Measurements from ENCODE around the gene ZFHX3.

DNA sequence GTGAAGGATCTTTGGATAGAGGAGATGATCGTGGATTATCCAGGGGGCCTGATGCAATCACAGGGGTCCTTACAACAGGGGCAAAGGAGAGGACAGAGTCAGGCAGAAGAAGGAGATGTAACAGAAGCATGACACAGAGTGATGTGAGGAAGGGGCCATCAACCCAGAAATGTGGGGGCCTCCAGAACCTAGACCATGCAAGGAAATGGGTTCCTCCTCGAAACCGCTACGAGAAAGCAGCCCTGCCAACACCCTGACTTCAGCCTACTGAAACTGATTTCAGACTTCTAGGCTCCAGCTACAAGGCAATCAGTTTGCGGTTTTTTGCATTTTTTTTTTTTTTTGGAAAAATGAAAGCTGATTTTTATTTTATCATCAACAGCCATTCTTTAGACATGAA, 34.0 kb downstream of the ZFHX3 start:
- TF ChIP-seq, protein P1, sequence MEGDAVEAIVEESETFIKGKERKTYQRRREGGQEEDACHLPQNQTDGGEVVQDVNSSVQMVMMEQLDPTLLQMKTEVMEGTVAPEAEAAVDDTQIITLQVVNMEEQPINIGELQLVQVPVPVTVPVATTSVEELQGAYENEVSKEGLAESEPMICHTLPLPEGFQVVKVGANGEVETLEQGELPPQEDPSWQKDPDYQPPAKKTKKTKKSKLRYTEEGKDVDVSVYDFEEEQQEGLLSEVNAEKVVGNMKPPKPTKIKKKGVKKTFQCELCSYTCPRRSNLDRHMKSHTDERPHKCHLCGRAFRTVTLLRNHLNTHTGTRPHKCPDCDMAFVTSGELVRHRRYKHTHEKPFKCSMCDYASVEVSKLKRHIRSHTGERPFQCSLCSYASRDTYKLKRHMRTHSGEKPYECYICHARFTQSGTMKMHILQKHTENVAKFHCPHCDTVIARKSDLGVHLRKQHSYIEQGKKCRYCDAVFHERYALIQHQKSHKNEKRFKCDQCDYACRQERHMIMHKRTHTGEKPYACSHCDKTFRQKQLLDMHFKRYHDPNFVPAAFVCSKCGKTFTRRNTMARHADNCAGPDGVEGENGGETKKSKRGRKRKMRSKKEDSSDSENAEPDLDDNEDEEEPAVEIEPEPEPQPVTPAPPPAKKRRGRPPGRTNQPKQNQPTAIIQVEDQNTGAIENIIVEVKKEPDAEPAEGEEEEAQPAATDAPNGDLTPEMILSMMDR (IDR thresholded peaks at IDR 0.05), result no peak
- no peak for TF ChIP-seq EZH2 (IDR thresholded peaks at IDR 0.05; ENCODE audit: borderline replicate concordance, insufficient read depth, low read depth, low read length, poor library complexity, severe bottlenecking)

Data from B cell (primary cell).